GM12878 (cell line): Measurements from ENCODE around the gene PROCA1. TPM values are rescaled to one million over a fixed set of nuclear protein-coding genes. Genes with fewer than 3 reads are reported as not detected.

ENCODE experiments used
- ATAC-seq: fragments of 200-7000 bp; cut with Tn5 transposase; 3 replicates; pipeline ENCODE4 v1.9.1; 2020; ENCODE audit warnings: mild to moderate bottlenecking, moderate library complexity
- BruUV-seq: library from RNA; stranded (reverse); fragments of 400-500 nt; replicated peaks from 2 replicates; lab custom pipeline; 2021; lab: Mats Ljungman, UMichigan
- CTCF ChIA-PET: fragments of 300-600 bp; sonication (Branson Sonifier 250); formaldehyde crosslinking; extraction: SDS; loops from one replicate; lab custom pipeline; 2021; ENCODE audit warnings: inconsistent platforms; lab: Yijun Ruan, JAX
- POLR2A ChIA-PET: fragments of 350-600 bp; formaldehyde crosslinking; extraction: SDS; loops from one replicate; lab custom pipeline; 2021; ENCODE audit warnings: inconsistent platforms; lab: Charles Lee
- RAD21 ChIA-PET: fragments of 300-600 bp; sonication (Branson Sonifier 250); formaldehyde crosslinking; loops from one replicate; lab custom pipeline; 2023; ENCODE audit warnings: antibody characterized with exemption; ENCODE audit not compliant: unreplicated experiment; lab: Charles Lee
- SMC1A ChIA-PET: fragments of 300-600 bp; sonication (Branson Sonifier 250); formaldehyde crosslinking; loops from one replicate; lab custom pipeline; 2023; ENCODE audit not compliant: unreplicated experiment, uncharacterized antibody; lab: Charles Lee
- DNase-seq: peaks from one replicate; pipeline ENCODE4 v3.0.0-alpha.2; 2011; ENCODE audit warnings: low read depth, low spot score
- FAIRE-seq: peaks from 3 replicates; lab custom pipeline; 2011; peaks lifted over from hg19 to GRCh38; lab: Jason Lieb, UNC
- H2AFZ ChIP-seq: 2 replicates; pipeline ENCODE4 v1.6.0; 2011; ENCODE audit warnings: low read depth, low read length, control low read depth; ENCODE audit not compliant: control insufficient read depth
- H3K27ac ChIP-seq: 2 replicates; pipeline ENCODE4 v1.5.1; 2011; ENCODE audit warnings: control low read depth; ENCODE audit not compliant: control insufficient read depth, insufficient read depth
- H3K27me3 ChIP-seq, 2 experiments: replicated peaks in 1 of 2; 2 replicates each; pipeline versions ENCODE4 v1.6.0 to v1.6.1; 2011; ENCODE audit warnings: low read length in 1 of 2; ENCODE audit not compliant: control insufficient read depth in 2 of 2, insufficient read depth in 2 of 2
- H3K36me3 ChIP-seq, 2 experiments: 2 replicates each; pipeline ENCODE4 v1.5.1; 2011; ENCODE audit warnings: low read length in 1 of 2; ENCODE audit not compliant: control insufficient read depth in 2 of 2, insufficient read depth in 2 of 2
- H3K4me1 ChIP-seq: 2 replicates; pipeline ENCODE4 v1.6.1; 2011; ENCODE audit warnings: mild to moderate bottlenecking, low read length, moderate library complexity, mixed read lengths; ENCODE audit not compliant: control insufficient read depth, insufficient read depth
- H3K4me2 ChIP-seq: 2 replicates; pipeline ENCODE4 v1.6.0; 2011; ENCODE audit warnings: control low read depth; ENCODE audit not compliant: control insufficient read depth, insufficient read depth
- H3K4me3 ChIP-seq: fragments of 200-600 bp; sonication (generic); 2 replicates; pipeline ENCODE4 v1.5.1; 2016
- H3K79me2 ChIP-seq: 2 replicates; pipeline ENCODE4 v1.6.0; 2011; ENCODE audit warnings: low read length; ENCODE audit not compliant: control insufficient read depth, insufficient read depth
- H3K9ac ChIP-seq: 2 replicates; pipeline ENCODE4 v1.8.0; 2011; ENCODE audit warnings: low read length, control low read depth, mixed read lengths; ENCODE audit not compliant: control insufficient read depth, insufficient read depth
- H3K9me3 ChIP-seq: replicated peaks from 3 replicates; pipeline ENCODE4 v1.5.1; 2011; ENCODE audit warnings: mild to moderate bottlenecking, low read length; ENCODE audit not compliant: control insufficient read depth, insufficient read depth
- H4K20me1 ChIP-seq: 2 replicates; pipeline ENCODE4 v1.6.0; 2011; ENCODE audit not compliant: control insufficient read depth, insufficient read depth
- ATF7 ChIP-seq: fragments of 450-650 bp; IDR thresholded peaks from 2 replicates; pipeline ENCODE4 v1.6.1; 2016; ENCODE audit warnings: low read depth, mild to moderate bottlenecking
- BCL11A ChIP-seq: IDR thresholded peaks from 2 replicates; pipeline ENCODE4 v1.6.1; 2011; ENCODE audit warnings: low read depth, low read length
- CREB1 ChIP-seq: IDR thresholded peaks from 2 replicates; pipeline ENCODE4 v1.6.1; 2012; ENCODE audit warnings: low read depth, mild to moderate bottlenecking, inconsistent platforms
- FOXM1 ChIP-seq: IDR thresholded peaks from 2 replicates; pipeline ENCODE4 v1.6.1; 2012; ENCODE audit warnings: low read depth, mild to moderate bottlenecking, inconsistent platforms, low read length, moderate library complexity
- IKZF1 ChIP-seq: fragments of 450-650 bp; conservative IDR thresholded peaks from 2 replicates; pipeline ENCODE4 v1.6.1; 2017; ENCODE audit warnings: antibody characterized with exemption, mild to moderate bottlenecking
- NFIC ChIP-seq: IDR thresholded peaks from 2 replicates; pipeline ENCODE4 v1.6.1; 2012; ENCODE audit warnings: low read depth, mild to moderate bottlenecking, inconsistent platforms, low read length, moderate library complexity
- NR2C1 ChIP-seq: fragments of 450-650 bp; IDR thresholded peaks from 2 replicates; pipeline ENCODE4 v1.6.1; 2017; ENCODE audit warnings: antibody characterized with exemption, mild to moderate bottlenecking, moderate library complexity
- PBX3 ChIP-seq: IDR thresholded peaks from 2 replicates; pipeline ENCODE4 v1.6.1; 2011; ENCODE audit warnings: mild to moderate bottlenecking, low read depth, low read length, moderate library complexity; ENCODE audit not compliant: insufficient replicate concordance
- POLR2A ChIP-seq: IDR thresholded peaks from 2 replicates; pipeline ENCODE4 v1.6.1; 2011; ENCODE audit warnings: low read depth, mild to moderate bottlenecking, low read length
- RAD21 ChIP-seq: IDR thresholded peaks from 2 replicates; pipeline ENCODE4 v1.6.1; 2011; ENCODE audit warnings: mild to moderate bottlenecking, low read depth, low read length, moderate library complexity; ENCODE audit not compliant: insufficient read depth
- YY1 ChIP-seq: IDR thresholded peaks from 2 replicates; pipeline ENCODE4 v1.6.1; 2011; ENCODE audit warnings: low read depth, mild to moderate bottlenecking, low read length
- ZBED1 ChIP-seq: IDR thresholded peaks from 2 replicates; pipeline ENCODE4 v1.6.1; 2016; ENCODE audit warnings: borderline replicate concordance
- ZNF24 ChIP-seq: fragments of 450-650 bp; IDR thresholded peaks from 2 replicates; pipeline ENCODE4 v1.6.1; 2017; ENCODE audit warnings: antibody characterized with exemption, mild to moderate bottlenecking
- ZNF384 ChIP-seq: IDR thresholded peaks from 2 replicates; pipeline ENCODE4 v1.6.1; 2012; ENCODE audit warnings: low read depth, mild to moderate bottlenecking, low read length, improper control_type of control experiment, borderline replicate concordance
- ZNF592 ChIP-seq: fragments of 450-650 bp; IDR thresholded peaks from 2 replicates; pipeline ENCODE4 v1.6.1; 2017; ENCODE audit warnings: mild to moderate bottlenecking, moderate library complexity
- WGBS: methylation state at CpG from one replicate; pipeline ENCODE4 v1.1.6; 2016; ENCODE audit warnings: low lambda C conversion rate; ENCODE audit not compliant: insufficient replicate concordance, insufficient coverage; ENCODE audit errors: missing lambda C conversion rate; 5-methylcytosine and 5-hydroxymethylcytosine counted together
- in situ Hi-C: fragments of 300-500 bp; cut with MboI; formaldehyde crosslinking; loops from 9 replicates; pipeline ENCODE4 v1.14.3; 2018; ENCODE audit warnings: mixed read lengths
- intact Hi-C: fragments of 100-400 bp; cut with micrococcal nuclease; formaldehyde crosslinking; loops from one replicate; pipeline ENCODE4 v1.14.2; 2022; ENCODE audit not compliant: unreplicated experiment
- polyA plus RNA-seq, 11 experiments: library from polyadenylated mRNA; depleted of rRNA in 4 of 11; unstranded in 6 of 11; stranded (reverse) in 5 of 11; fragments of >200 nt; fragmentation: Nextera tagmentation in 4 of 11; fragmentation: Illumina TruSeq in 1 of 11; extraction: Ambion mirVana in 4 of 11; extraction: Trizol in 1 of 11; gene quantifications; 1 replicate in 1 of 11; 2 replicates in 10 of 11; pipeline versions ENCODE4 v1.2.1 to v1.2.3, GENCODE V29; 2011 to 2016; ENCODE audit warnings: inconsistent platforms in 2 of 11, missing spikeins in 2 of 11, low read depth in 1 of 11
- total RNA-seq, 4 experiments: library from RNA; depleted of rRNA in 3 of 4; stranded (reverse); fragments of >200 nt in 3 of 4; fragmentation: Illumina TruSeq in 1 of 4; extraction: Trizol in 1 of 4; gene quantifications; 2 replicates each; pipeline versions ENCODE4 v1.2.1 to v1.2.3, GENCODE V29; 2013 to 2021
- TF ChIP-seq, protein P1 (sequence below), 3 experiments: IDR thresholded peaks in 2 of 3; conservative IDR thresholded peaks in 1 of 3; 2 replicates each; pipeline ENCODE4 v1.5.1; 2011; ENCODE audit warnings: low read depth in 3 of 3, low read length in 3 of 3, mild to moderate bottlenecking in 3 of 3, control low read depth in 2 of 3, moderate library complexity in 2 of 3, inconsistent platforms in 1 of 3, mixed read lengths in 1 of 3; ENCODE audit not compliant: control insufficient read depth in 2 of 3, insufficient read depth in 1 of 3; ENCODE audit errors: extremely low read depth in 1 of 3

Gene PROCA1
- total and polyA plus RNA-seq, 10 of the 15 experiments (the other 5 are each of a cell fraction or from before 2014, with no cell fraction given): 0.35 to 4.8 (median 1.4) TPM

DNA sequence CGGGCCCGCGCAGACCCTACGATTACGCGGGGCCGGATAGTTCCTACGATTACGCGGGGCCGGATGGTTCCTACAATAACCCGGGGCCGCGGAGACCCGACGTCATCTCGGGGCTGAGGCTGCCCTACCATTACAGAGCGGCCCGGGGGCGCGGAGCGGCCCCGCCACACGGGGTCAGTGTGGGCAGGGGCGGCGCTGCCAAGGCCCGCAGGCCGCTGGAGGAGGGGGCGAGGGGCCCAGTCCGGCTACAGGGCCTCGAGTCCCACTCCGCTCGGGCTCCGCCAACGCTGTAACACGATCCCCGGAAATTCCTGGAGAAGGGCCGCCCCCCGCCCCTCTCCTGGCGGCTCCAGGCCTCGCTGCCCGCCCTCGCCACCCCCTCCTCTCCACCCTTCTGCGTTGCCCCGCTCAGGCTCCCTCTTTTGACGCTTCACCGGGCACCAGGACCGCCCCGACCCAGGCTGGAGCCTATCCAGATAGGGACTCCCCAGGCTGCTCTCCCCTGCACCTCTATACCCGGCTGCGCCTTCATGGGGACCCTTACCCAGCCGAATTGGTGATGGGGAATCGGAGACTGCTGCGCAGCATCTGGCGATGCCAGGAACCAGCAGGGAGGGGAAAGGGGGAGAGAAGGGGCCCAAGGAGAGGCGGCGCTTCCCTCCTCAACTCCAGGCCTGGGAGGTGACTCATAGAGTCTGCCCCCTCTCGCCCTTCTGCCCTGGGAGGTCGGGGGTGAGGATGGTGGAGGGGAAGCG lies 6.1 kb upstream of the PROCA1 start, which contains the start of gene RAB34:
Gene RAB34 (minus strand): TSS at position 291 of the 755 bp plus-strand sequence. CDS start 602 bp downstream, outside the sequence.
- ATAC-seq (peak; percentile 31), DNase-seq (no peak), FAIRE-seq (no peak)
- H3K27me3 ChIP-seq: no peaks in the 10 kb centered on the region
- RAD21 ChIA-PET: no interaction called here
- H3K4me1 ChIP-seq: peaks cover 11% of the 10 kb centered on the region
- peak within 1 kb of the TSS; percentile 83 for H3K4me2 ChIP-seq
- peaks cover 34% of the 10 kb centered on the region for H3K79me2 ChIP-seq
- WGBS: 11% methylated on average over 40 of the region's 60 CpGs
- H3K9ac ChIP-seq: peak within 1 kb of the TSS; percentile 64
- H3K9me3 ChIP-seq: no peaks in the 10 kb centered on the region
- POLR2A ChIA-PET: no interaction called here
- in situ Hi-C loops: no loop called here
- peak within 1 kb of the TSS; percentile 62 for H2AFZ ChIP-seq
- intact Hi-C loops: loop anchor here (5.0 to 10.0 kb wide), 2 partner anchors 55 to 163 kb away; partner anchors contain the start of genes SDF2, SUPT6H and UNC119
- no TSS peak for BruUV-seq
- CTCF ChIA-PET: no interaction called here
- peaks cover 6% of the 10 kb centered on the region in 2 experiments; a peak in 3 of 4 replicates for H3K36me3 ChIP-seq
- SMC1A ChIA-PET: no interaction called here
- H4K20me1 ChIP-seq: no peaks in the 10 kb centered on the region
- peak within 1 kb of the TSS; percentile 39 for H3K27ac ChIP-seq
- peak within 1 kb of the TSS; percentile 55 for H3K4me3 ChIP-seq
- no peak for TF ChIP-seq FOXM1
- TF ChIP-seq BCL11A: no peak
- TF ChIP-seq ZNF24: no peak
- no peak for TF ChIP-seq CREB1
- no peak for TF ChIP-seq RAD21
- TF ChIP-seq ZNF384: no peak
- no peak for TF ChIP-seq IKZF1
- peak; percentile 11; the same call in 1 of the 2 replicates for TF ChIP-seq POLR2A
- TF ChIP-seq ZNF592: no peak
- no peak for TF ChIP-seq PBX3
- TF ChIP-seq, protein P1, sequence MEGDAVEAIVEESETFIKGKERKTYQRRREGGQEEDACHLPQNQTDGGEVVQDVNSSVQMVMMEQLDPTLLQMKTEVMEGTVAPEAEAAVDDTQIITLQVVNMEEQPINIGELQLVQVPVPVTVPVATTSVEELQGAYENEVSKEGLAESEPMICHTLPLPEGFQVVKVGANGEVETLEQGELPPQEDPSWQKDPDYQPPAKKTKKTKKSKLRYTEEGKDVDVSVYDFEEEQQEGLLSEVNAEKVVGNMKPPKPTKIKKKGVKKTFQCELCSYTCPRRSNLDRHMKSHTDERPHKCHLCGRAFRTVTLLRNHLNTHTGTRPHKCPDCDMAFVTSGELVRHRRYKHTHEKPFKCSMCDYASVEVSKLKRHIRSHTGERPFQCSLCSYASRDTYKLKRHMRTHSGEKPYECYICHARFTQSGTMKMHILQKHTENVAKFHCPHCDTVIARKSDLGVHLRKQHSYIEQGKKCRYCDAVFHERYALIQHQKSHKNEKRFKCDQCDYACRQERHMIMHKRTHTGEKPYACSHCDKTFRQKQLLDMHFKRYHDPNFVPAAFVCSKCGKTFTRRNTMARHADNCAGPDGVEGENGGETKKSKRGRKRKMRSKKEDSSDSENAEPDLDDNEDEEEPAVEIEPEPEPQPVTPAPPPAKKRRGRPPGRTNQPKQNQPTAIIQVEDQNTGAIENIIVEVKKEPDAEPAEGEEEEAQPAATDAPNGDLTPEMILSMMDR (IDR thresholded peaks at IDR 0.05 in 2 of 3, conservative IDR thresholded peaks at IDR 0.05 in 1 of 3; ENCODE audit: control insufficient read depth in 2 of 3, extremely low read depth in 1 of 3, insufficient read depth in 1 of 3, low read depth in 3 of 3, low read length in 3 of 3): peak in 2 of 3 experiments; percentile 15 to 32; a peak in 2 of 6 replicates
- no peak for TF ChIP-seq NR2C1
- no peak for TF ChIP-seq ATF7
- TF ChIP-seq YY1: 0 out of 2 replicates have a peak, but pooled peaks have one; percentile 10
- no peak for TF ChIP-seq NFIC
- no peak for TF ChIP-seq ZBED1
